ENCODE data around the gene FAM151A. TPM values are rescaled to one million over a fixed set of nuclear protein-coding genes. Genes with fewer than 3 reads are reported as not detected.

The FAM151A gene
- total and polyA plus RNA-seq, 2 experiments from 2014 or later = 0.10 TPM; not detected in 1

GRCh38 chr1:54572542-54572850 is 50.8 kb downstream of the FAM151A start:
- 0 out of 2 replicates have a peak overlapping the region, but pooled peaks have one; percentile 71 for H3K27ac Mint-ChIP-seq
- H3K36me3 Mint-ChIP-seq (ENCODE audit: low read depth) = no peaks in the 10 kb centered on the region; the same call in 2 of the 3 replicates
- Histone ChIP-seq H3K9me2 (ENCODE audit: insufficient read depth) (no peaks in the 10 kb centered on the region), H3F3A (replicated peaks; ENCODE audit: low read depth) (0 out of 2 replicates have a peak, but pooled peaks cover 2% of the 10 kb centered on the region), H2AFZ (no peak overlapping the region), H3K36me3 (ENCODE audit: insufficient read depth) (no peaks in the 10 kb centered on the region), H3K4me3 (no peak overlapping the region), H3K79me2 (replicated peaks; ENCODE audit: insufficient read depth) (no peaks in the 10 kb centered on the region), H3K27ac (ENCODE audit: low read depth) (0 out of 2 replicates have a peak overlapping the region, but pooled peaks have one; percentile 76), H3K4me1 (ENCODE audit: insufficient read depth) (peaks cover 30% of the 10 kb centered on the region), H3K27me3 (ENCODE audit: insufficient read depth) (no peaks in the 10 kb centered on the region), H3K4me2 (peak overlapping the region; percentile 67), H4K20me1 (replicated peaks; ENCODE audit: insufficient read depth) (no peaks in the 10 kb centered on the region)
- TF ChIP-seq JUNB (IDR thresholded peaks at IDR 0.05; ENCODE audit: unreplicated experiment) (no peak), ZNF462 (CRISPR knock-in tag; IDR thresholded peaks at IDR 0.05) (no peak), CREB1 (CRISPR knock-in tag; IDR thresholded peaks at IDR 0.05; ENCODE audit: low read depth) (no peak), ETS1 (IDR thresholded peaks at IDR 0.05) (no peak), POLR2AphosphoS5 (IDR thresholded peaks at IDR 0.05; ENCODE audit: low read depth) (no peak)
- ATAC-seq (no peak), DNase-seq (ENCODE audit: low spot score) (no peak)
- H3K27me3 Mint-ChIP-seq (ENCODE audit: insufficient read depth, low read depth, poor library complexity) = peaks cover 17% of the 10 kb centered on the region
- no peak overlapping the region; the same call in 2 of the 3 replicates for H3K4me3 Mint-ChIP-seq
- peaks cover 58% of the 10 kb centered on the region for H3K4me1 Mint-ChIP-seq
- H3K9me3 Mint-ChIP-seq = no peaks in the 10 kb centered on the region; the same call in 2 of the 3 replicates

All from GM23338 (cell line).